HG03521 (cell line): ENCODE measurements around the gene FDX2.

Experiments
- ATAC-seq: cut with Tn5 transposase; IDR thresholded peaks from one replicate; pipeline ENCODE4 v1.9.1; 2021; ENCODE audit warnings: mild to moderate bottlenecking, moderate library complexity; ENCODE audit not compliant: unreplicated experiment

Gene FDX2

DNA sequence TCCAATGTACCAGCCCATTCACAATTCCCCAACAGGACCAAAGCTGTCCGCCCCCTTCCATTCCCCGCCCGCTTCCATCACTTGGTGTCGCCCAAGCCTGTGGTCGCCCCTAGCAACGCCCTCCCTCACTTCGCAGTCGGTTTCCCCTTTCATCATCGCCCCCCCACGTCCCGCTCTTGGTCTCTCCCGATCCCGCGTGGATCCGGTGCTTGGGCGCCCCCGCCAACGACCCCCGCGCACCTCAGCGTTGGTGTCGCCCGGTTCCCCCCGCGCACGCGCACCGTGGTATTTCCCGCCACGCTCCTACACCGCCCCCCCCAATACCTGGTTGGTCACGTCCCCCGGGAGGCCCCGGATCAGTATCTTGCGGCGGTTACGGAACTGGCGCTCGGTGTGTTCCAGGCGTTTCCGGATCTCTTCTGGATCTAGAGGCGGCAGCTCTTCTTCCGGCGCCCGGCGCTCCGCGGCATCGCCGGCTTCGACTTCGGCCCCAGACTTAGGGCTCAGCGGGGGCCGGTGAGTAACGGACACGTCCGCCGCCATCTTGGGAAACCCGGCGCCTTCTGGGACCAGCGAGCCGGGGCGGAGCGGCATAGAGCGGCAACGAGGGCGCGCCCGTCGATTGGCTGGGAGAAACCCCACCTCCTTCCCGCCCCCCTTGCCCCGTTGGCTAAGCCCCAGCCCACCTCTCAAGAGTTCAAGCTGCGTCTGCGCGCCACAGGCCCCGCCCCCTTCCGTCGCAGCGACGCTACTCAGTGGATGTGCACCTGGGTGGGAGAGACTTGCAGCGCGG is 17.3 kb upstream of the FDX2 start, which contains the start of gene RAVER1:
TSS of gene RAVER1 (minus strand) at position 565 of the 793 bp plus-strand sequence. CDS start at position 543, 22 bp downstream.
- peak; percentile 82 for ATAC-seq

DNA sequence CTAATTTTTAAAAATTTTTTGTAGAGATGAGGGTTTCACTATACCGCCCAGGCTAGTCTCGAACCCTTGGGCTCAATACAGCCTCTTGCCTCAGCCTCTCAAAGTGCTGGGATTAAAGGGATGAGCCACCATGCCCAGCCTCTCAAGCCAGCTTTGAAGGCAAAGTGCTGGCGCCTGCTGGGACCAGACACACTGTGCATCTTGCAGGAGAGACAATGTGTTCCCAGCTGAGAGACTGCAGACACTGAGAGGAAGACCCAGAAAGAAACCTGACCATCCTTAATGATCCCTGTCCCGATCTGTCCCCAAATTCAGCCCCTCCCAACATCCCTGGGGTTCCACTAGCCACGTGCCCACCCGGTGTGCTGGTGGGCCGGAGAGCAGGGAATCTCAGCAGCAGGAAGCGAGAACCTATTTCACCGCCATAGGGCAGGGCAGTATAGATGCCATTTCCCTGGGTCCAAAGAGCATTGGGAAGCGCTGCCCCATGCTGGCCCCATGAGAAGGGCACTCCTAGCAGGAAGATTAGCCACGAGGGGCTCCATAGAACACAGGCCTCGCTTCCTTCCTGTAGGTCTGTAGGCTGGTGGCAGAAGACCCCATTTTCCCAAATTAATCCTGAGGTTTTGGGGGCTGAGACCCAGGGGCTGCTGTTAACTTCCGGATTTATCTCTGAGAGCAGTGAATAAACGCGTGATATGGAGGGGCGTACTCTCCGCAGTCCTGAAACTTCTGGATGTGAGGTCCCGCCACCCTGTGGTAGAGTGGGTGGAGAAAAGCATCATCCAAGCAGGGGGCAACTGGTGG is 16.5 kb upstream of the FDX2 start:
- ATAC-seq, result no peak

DNA sequence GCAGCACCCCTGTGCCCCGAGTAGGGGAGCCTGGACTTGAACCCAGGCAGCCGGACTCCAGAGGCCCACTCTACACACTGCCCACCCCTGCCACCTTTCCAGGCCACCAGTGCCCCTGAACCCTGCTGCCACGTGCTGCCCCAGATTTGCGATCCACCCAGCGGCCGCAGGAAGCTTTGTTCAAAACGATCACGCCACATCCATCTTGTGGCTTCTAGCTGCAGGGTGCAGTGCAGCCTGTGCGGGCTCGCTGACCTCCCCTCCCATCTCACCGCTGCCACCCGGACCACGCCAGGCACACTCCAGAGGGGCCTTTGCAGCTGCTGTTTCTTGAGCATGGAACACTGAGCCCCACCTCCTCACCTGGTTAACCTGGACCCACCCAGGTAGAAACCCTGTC is 13.7 kb upstream of the FDX2 start:
- no peak for ATAC-seq

DNA sequence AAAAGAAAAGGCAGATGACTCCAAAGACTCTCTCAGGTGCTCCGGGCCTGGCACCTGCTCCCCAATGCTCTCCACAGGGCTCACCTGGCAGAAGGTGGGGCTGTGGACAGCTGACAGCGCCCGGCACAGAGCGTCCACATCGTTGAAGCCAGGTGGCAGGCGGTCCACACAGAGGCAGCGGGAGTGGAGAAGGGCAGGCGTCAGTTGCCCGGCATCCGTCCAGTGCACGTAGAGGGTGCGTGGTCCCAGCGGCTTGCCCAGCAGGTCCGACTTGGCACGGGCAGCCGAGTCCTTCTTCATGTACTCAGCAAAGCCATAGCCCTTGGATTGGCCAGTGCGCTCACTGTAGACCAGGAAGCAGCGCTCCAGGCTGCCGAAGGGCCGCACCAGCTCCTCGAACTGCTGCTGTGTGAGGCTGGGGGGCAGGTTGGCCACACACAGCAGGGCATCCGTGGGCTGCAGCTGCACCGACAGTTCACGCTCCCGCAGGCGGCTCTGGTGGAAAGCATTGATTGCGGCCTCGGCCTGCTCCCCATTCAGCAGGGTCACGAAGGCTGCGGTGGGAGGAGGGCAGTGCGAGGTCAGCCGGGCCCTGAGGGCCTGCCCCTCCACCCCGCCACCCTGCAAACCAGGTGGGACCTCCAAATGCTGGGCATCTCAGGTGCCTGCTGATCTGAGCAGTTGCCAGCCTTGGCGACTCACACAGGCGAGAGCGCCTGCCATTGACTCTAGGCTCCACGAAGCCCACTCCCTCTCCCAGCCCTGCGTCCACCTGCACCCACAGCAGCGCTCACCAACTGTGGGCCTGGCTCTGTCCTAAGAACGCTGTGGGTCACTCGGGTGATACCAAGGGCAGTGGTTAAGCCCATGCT is 13.0 kb upstream of the FDX2 start:
- no peak for ATAC-seq

DNA sequence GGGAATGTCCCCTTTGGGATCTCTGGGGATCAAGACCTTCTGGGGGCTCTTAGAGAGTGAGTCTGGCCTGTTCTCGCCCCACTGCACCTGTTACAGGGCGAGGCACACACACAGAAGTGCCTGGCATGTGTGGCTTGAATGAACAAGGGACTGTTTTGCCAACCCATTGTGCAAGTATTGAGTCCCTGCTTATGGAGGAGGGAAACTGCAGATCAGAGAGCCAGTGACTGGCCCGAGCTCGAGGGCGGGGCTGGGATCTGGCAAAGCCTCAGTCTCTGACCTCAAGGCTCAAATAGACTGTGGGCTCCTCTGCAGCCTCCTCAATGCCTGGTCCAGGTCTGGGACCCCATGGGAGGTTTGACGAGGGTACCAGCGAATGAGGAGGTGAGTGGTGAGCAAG is 12.0 kb upstream of the FDX2 start:
- no peak for ATAC-seq

DNA sequence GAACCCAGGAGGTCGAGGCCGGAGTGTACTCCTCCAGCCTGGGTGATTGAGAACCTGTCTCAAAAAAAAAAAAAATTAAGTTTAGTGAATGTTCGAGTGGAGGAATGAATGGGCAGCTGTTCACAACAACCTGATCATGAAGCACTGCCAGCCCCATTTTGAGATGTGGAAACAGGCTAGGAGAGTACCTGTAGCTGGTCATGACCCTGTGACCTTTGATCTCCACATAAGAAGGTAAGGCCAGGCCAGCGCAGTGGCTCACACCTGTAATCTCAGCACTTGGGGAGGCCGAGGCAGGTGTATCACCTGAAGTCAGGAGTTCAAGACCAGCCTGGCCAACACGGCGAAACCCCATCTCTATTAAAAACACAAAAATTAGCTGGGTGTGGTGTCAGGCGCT is 9.9 kb upstream of the FDX2 start:
- ATAC-seq, result no peak

GRCh38 chr19:10321874-10322835 is 6.3 kb upstream of the FDX2 start:
- ATAC-seq, result no peak

DNA sequence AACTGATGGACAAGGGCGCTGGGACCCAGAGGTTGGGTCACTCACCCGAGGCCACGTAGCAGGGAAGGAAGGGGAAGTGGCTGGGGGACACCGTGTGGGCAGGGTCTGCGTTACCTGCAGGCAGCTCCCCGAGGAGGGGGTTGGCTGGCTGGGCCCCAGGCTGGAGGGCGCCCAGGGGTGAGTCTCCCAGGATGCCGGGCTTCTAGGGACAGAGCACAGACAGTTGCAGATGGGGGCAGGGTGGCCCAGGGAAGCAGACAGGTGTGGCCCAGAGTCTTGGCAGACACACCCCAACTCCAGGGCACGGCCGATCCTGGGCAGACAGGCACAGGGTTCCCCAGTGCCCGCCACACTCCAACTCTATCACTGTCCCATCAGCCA is 5.6 kb upstream of the FDX2 start:
- no peak for ATAC-seq

GRCh38 chr19:10320602-10321416 is 5.0 kb upstream of the FDX2 start:
- no peak for ATAC-seq

DNA sequence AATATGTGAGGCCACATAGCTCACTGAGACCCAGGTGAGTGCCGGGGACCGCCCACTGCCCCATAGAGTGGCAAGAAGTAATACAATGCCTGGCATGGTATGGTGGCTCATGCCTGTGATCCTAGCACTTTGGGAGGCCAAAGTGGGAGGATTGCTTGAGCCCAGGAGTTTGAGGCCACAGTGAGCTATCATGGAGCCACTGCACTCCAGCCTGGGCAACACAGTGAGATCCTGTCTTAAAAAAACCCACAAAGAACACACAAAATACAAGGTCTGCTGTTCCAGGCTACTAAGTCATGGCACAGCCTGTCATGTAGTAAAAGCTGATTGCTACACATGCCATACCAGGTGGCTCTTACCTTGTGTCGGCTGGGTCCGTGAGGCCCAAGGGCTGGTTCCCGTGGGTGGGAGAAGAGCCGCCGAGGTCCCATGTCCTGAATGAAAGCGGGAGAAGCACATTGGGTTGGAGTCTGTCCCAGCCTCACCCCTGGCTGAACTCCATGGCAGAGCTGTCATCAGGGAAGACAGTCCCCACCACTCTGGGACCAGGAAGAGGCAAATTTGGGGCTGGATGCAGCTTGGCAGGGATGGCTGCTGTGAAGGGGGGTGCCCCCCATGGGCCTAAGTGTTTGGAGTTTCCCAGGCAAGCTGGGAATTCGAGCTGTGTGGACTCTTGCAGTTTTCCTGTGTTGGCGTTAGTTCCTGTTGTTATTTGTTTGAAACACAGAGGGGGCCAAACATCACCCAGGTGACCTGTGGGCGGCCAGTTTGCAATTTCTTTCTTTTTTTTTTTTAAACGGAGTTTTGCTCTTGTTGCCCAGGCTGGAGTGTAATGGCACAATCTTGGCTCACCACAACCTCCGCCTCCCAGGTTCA is 3.2 kb upstream of the FDX2 start:
- no peak for ATAC-seq

- no peak for ATAC-seq
These were observed 2.1 kb upstream of the FDX2 start for GRCh38 chr19:10317857-10318462.

DNA sequence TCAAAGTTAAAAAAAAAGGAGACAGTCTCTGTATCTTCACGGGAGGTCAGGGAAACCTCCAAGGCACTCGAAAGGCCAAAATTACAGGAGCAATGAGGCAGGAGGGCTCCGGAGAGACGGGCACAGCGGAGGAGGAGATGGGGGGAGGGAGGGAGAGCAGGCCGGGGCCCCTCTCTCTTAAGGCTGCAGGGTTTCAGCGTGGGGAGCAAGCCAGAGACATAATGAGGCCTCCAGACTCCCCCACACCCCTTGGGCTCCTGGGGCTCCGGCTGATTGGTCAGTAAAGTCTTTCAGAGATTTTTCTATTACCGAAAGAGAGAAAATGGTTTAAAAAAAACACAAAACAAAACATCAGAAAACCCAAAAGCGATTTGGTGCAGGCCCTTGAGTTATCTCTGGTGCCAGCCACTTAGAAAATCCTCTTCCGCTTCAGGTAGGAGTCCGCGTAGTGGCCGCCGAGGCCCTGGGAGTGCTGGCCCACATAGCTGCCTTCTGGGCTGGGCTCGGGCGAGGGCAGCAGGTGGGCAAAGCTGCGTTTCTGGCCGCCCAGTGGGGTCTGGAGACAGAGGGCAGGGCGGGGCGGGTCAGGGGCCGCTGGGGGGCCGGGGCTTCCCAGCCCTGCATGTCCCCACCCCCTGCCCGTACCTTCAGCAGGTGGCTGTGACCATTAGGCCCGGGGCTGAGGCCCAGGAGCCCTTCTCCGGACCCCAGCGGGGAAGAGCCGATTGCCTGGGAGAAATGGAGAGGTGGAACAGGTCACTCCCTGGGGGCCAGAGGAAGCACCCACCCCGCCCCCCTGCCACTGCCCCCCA is 1.4 kb upstream of the FDX2 start:
- ATAC-seq, result no peak

GRCh38 chr19:10316229-10317044 is 622 bp upstream of the FDX2 start:
- ATAC-seq, result no peak

GRCh38 chr19:10309423-10309822 is 6.4 kb downstream of the FDX2 start, which contains the start of gene ZGLP1:
Gene ZGLP1, minus strand, starts transcription at chr19:10309815.
- ATAC-seq, result no peak

- no peak for ATAC-seq
These were observed 9.5 kb downstream of the FDX2 start for GRCh38 chr19:10306327-10306726.
